Gastroesophageal sphincter (tissue), 3 donors: ENCODE data around the gene CLGN.

Experiments used
- CTCF ChIP-seq, 4 experiments: fragments of 200-600 bp in 2 of 4; fragments of 450-650 bp in 2 of 4; sonication (generic) in 1 of 4; IDR thresholded peaks; one replicate each; pipeline ENCODE4 v1.5.1; 2017 to 2019; ENCODE audit warnings: antibody characterized with exemption in 4 of 4, mild to moderate bottlenecking in 2 of 4, moderate library complexity in 2 of 4
- EP300 ChIP-seq: sonication (generic); formaldehyde crosslinking; IDR thresholded peaks from one replicate; pipeline ENCODE4 v1.6.1; 2017; ENCODE audit warnings: antibody characterized with exemption, mild to moderate bottlenecking
- POLR2A ChIP-seq, 2 donors: fragments of 450-650 bp; IDR thresholded peaks; one replicate each; pipeline ENCODE4 v1.6.1; 2017; ENCODE audit warnings: antibody characterized with exemption in 2 of 2, mild to moderate bottlenecking in 2 of 2, moderate library complexity in 1 of 2
- POLR2AphosphoS5 ChIP-seq: sonication (generic); formaldehyde crosslinking; IDR thresholded peaks from one replicate; pipeline ENCODE4 v1.6.1; 2017; ENCODE audit warnings: antibody characterized with exemption

DNA sequence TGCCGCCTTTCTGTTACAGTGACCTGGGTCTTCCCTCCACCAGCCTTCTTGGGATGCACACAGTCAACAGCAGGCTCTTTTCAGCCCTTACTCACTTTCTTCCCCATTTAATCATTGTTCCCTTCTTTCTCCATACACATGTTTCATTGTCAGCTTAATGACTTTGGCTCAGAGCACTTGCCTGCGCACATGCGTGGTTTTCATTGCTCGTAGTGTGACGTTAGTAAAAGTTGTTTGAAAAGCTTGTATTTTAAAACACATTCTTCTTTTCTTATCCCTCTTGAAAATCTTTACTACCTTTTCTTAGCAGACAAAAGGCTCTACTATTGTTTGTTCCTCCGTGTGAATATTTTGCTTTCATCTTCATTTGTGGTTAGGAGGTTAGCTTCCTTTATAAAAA, 73.7 kb downstream of the CLGN start:
- TF ChIP-seq CTCF (IDR thresholded peaks at IDR 0.05): no peak
- TF ChIP-seq POLR2AphosphoS5: no peak
- TF ChIP-seq POLR2A (IDR thresholded peaks at IDR 0.05): no peak
- no peak for TF ChIP-seq EP300
